Eye (tissue), 1 donor: Measurements from ENCODE around the gene GTF2H2.
"Not testable (repeated sequence)": the region's sequence is repeated elsewhere in the genome, so short reads cannot be mapped to it uniquely, and the experiment has no call there.

ENCODE experiments used
- DNase-seq: peaks from one replicate; pipeline ENCODE4 v3.0.0-alpha.2; 2015

Gene GTF2H2

GRCh38 chr5:71067262-71067928, at the start of gene GTF2H2:
Gene GTF2H2 (minus strand): TSS chr5:71067676. CDS start chr5:71062763, 4,913 bp downstream.
- not testable (repeated sequence) for DNase-seq

GRCh38 chr5:71109730-71110275, 42.3 kb upstream of the GTF2H2 start:
- DNase-seq, result not testable (repeated sequence)

- DNase-seq, result not testable (repeated sequence)
Observed at GRCh38 chr5:71099996-71100395, 32.5 kb upstream of the GTF2H2 start.

GRCh38 chr5:71097930-71098203, 30.4 kb upstream of the GTF2H2 start:
- DNase-seq, result not testable (repeated sequence)

GRCh38 chr5:71097173-71097929, 29.9 kb upstream of the GTF2H2 start:
- not testable (repeated sequence) for DNase-seq

- DNase-seq, result not testable (repeated sequence)
Observed at GRCh38 chr5:71089773-71090172, 22.3 kb upstream of the GTF2H2 start.

- not testable (repeated sequence) for DNase-seq
Observed at GRCh38 chr5:71088754-71089153, 21.3 kb upstream of the GTF2H2 start.

- not testable (repeated sequence) for DNase-seq
Observed at GRCh38 chr5:71086145-71086544, 18.7 kb upstream of the GTF2H2 start.

GRCh38 chr5:71084280-71085063, 17.0 kb upstream of the GTF2H2 start:
- DNase-seq, result not testable (repeated sequence)

GRCh38 chr5:71082898-71083297, 15.4 kb upstream of the GTF2H2 start:
- DNase-seq, result not testable (repeated sequence)

GRCh38 chr5:71082340-71082739, 14.9 kb upstream of the GTF2H2 start:
- DNase-seq, result not testable (repeated sequence)

GRCh38 chr5:71061322-71061721, 6.2 kb downstream of the GTF2H2 start:
- not testable (repeated sequence) for DNase-seq

- not testable (repeated sequence) for DNase-seq
Observed at GRCh38 chr5:71059426-71059825, 8.1 kb downstream of the GTF2H2 start.

GRCh38 chr5:71044808-71045207, 22.7 kb downstream of the GTF2H2 start:
- DNase-seq, result not testable (repeated sequence)

GRCh38 chr5:71044128-71044527, 23.3 kb downstream of the GTF2H2 start:
- DNase-seq, result not testable (repeated sequence)

GRCh38 chr5:71031046-71031776, 36.3 kb downstream of the GTF2H2 start:
- DNase-seq, result not testable (repeated sequence)

GRCh38 chr5:71025289-71025953, 42.1 kb downstream of the GTF2H2 start, which contains the start of gene NAIP:
Gene NAIP (minus strand): TSS chr5:71025339. CDS start chr5:71012915, 12,424 bp downstream.
- not testable (repeated sequence) for DNase-seq

GRCh38 chr5:71020643-71021042, 46.8 kb downstream of the GTF2H2 start:
- DNase-seq, result not testable (repeated sequence)

- not testable (repeated sequence) for DNase-seq
Observed at GRCh38 chr5:71018376-71019005, 49.0 kb downstream of the GTF2H2 start.

GRCh38 chr5:71014176-71014575, 53.3 kb downstream of the GTF2H2 start:
- DNase-seq, result no peak

GRCh38 chr5:71013575-71013974, 53.9 kb downstream of the GTF2H2 start:
- no peak for DNase-seq
